CD14-positive monocyte (primary cell): Measurements from ENCODE around the gene PCAT6. TPM values are rescaled to one million over a fixed set of nuclear protein-coding genes. Genes with fewer than 3 reads are reported as not detected.

Source experiments
- DNase-seq, 3 donors: peaks; one replicate each; pipeline ENCODE4 v3.0.0-alpha.2; 2011 to 2022
- H2AFZ ChIP-seq: 2 replicates; pipeline ENCODE4 v1.6.0; 2012; ENCODE audit warnings: mild to moderate bottlenecking, low read depth, low read length, inconsistent platforms; ENCODE audit not compliant: insufficient read depth, poor library complexity, severe bottlenecking
- H3K27ac ChIP-seq, 2 donors: 1 replicate in 1 of 2; 2 replicates in 1 of 2; pipeline ENCODE4 v1.5.1; 2012 to 2013; ENCODE audit warnings: low read length in 2 of 2, control low read depth in 1 of 2, inconsistent platforms in 1 of 2, low read depth in 1 of 2, mild to moderate bottlenecking in 1 of 2
- H3K27me3 ChIP-seq, 2 donors: one replicate each; pipeline versions ENCODE4 v1.6.0 to v1.6.1; 2011 to 2013; ENCODE audit warnings: low read length in 2 of 2; ENCODE audit not compliant: control insufficient read depth in 2 of 2, insufficient read depth in 2 of 2
- H3K36me3 ChIP-seq, 2 donors: replicated peaks in 1 of 2; 1 replicate in 1 of 2; 2 replicates in 1 of 2; pipeline versions ENCODE4 v1.5.1 to v1.6.1; 2012 to 2013; ENCODE audit warnings: low read length in 2 of 2, control low read depth in 1 of 2, inconsistent platforms in 1 of 2, mild to moderate bottlenecking in 1 of 2; ENCODE audit not compliant: insufficient read depth in 2 of 2, control insufficient read depth in 1 of 2
- H3K4me1 ChIP-seq, 2 donors: 1 replicate in 1 of 2; 2 replicates in 1 of 2; pipeline versions ENCODE4 v1.5.1 to v1.6.1; 2012 to 2013; ENCODE audit warnings: low read length in 2 of 2, control low read depth in 1 of 2, inconsistent platforms in 1 of 2, mild to moderate bottlenecking in 1 of 2, moderate library complexity in 1 of 2; ENCODE audit not compliant: insufficient read depth in 2 of 2, control insufficient read depth in 1 of 2
- H3K4me2 ChIP-seq: replicated peaks from 2 replicates; pipeline ENCODE3; 2012; ENCODE audit warnings: low read length, moderate library complexity, mild to moderate bottlenecking; ENCODE audit not compliant: poor library complexity, severe bottlenecking; ENCODE audit errors: extremely low read depth
- H3K4me3 ChIP-seq, 3 experiments: fragments of 200-600 bp in 1 of 3; sonication (generic) in 1 of 3; replicated peaks in 1 of 3; 1 replicate in 2 of 3; 2 replicates in 1 of 3; pipeline ENCODE4 v1.5.1; 2011 to 2013; ENCODE audit warnings: low read length in 3 of 3, mild to moderate bottlenecking in 3 of 3, control low read depth in 2 of 3, low read depth in 2 of 3, inconsistent platforms in 1 of 3, moderate library complexity in 1 of 3
- H3K79me2 ChIP-seq: 2 replicates; pipeline ENCODE4 v1.6.0; 2012; ENCODE audit warnings: mild to moderate bottlenecking, control low read depth, inconsistent platforms, low read length, moderate library complexity; ENCODE audit not compliant: insufficient read depth
- H3K9ac ChIP-seq: 2 replicates; pipeline ENCODE4 v1.6.0; 2017; ENCODE audit warnings: low read length, mild to moderate bottlenecking; ENCODE audit not compliant: insufficient read depth, poor library complexity, severe bottlenecking
- H3K9me3 ChIP-seq, 2 donors: replicated peaks in 1 of 2; 1 replicate in 1 of 2; 2 replicates in 1 of 2; pipeline versions ENCODE4 v1.5.1 to v1.6.1; 2012 to 2013; ENCODE audit warnings: low read length in 2 of 2, control low read depth in 1 of 2; ENCODE audit not compliant: control insufficient read depth in 1 of 2, insufficient read depth in 1 of 2
- H4K20me1 ChIP-seq: 2 replicates; pipeline ENCODE4 v1.6.0; 2012; ENCODE audit warnings: mild to moderate bottlenecking, low read length, control low read depth, moderate library complexity; ENCODE audit not compliant: insufficient read depth
- H3K27ac Mint-ChIP-seq, 7 donors: one replicate each; pipeline ENCODE4 v1.8.0; 2020; ENCODE audit warnings: mild to moderate bottlenecking in 7 of 7, mixed read lengths in 7 of 7, moderate library complexity in 6 of 7, inconsistent platforms in 2 of 7
- H3K27me3 Mint-ChIP-seq, 3 donors: one replicate each; pipeline ENCODE4 v1.8.0; 2021 to 2022; ENCODE audit warnings: low read depth in 3 of 3, mild to moderate bottlenecking in 3 of 3, mixed read lengths in 3 of 3, moderate library complexity in 3 of 3, inconsistent platforms in 1 of 3
- H3K36me3 Mint-ChIP-seq, 2 donors: one replicate each; pipeline ENCODE4 v1.8.0; 2020; ENCODE audit warnings: mixed read lengths in 2 of 2, inconsistent platforms in 1 of 2, mild to moderate bottlenecking in 1 of 2
- H3K4me1 Mint-ChIP-seq: one replicate; pipeline ENCODE4 v1.8.0; 2020; ENCODE audit warnings: mild to moderate bottlenecking, mixed read lengths
- H3K4me3 Mint-ChIP-seq, 2 donors: one replicate each; pipeline ENCODE4 v1.8.0; 2020; ENCODE audit warnings: mild to moderate bottlenecking in 2 of 2, mixed read lengths in 2 of 2, moderate library complexity in 1 of 2
- H3K9me3 Mint-ChIP-seq, 7 donors: one replicate each; pipeline ENCODE4 v1.8.0; 2020 to 2022; ENCODE audit warnings: mixed read lengths in 7 of 7, mild to moderate bottlenecking in 6 of 7, moderate library complexity in 6 of 7, inconsistent platforms in 2 of 7
- WGBS: methylation state at CpG from one replicate; pipeline ENCODE4 v1.1.5; 2013; ENCODE audit warnings: missing lambda C conversion rate; ENCODE audit not compliant: insufficient coverage; 5-methylcytosine and 5-hydroxymethylcytosine counted together
- intact Hi-C, 2 donors: fragments of 100-400 bp; cut with micrococcal nuclease; formaldehyde crosslinking; loops; one replicate each; pipeline versions ENCODE4 v1.15.0 to v1.15.1; 2023
- polyA plus RNA-seq, 3 donors: library from polyadenylated mRNA; depleted of rRNA in 1 of 3; unstranded in 2 of 3; stranded (reverse) in 1 of 3; fragments of 300-500 nt in 2 of 3; fragments of >200 nt in 1 of 3; fragmentation: Illumina TruSeq in 2 of 3; gene quantifications; 1 replicate in 2 of 3; 2 replicates in 1 of 3; pipeline ENCODE4 v1.2.3, GENCODE V29; 2012 to 2021
- TF ChIP-seq, protein P1 (sequence below): fragments of 200-600 bp; IDR thresholded peaks from one replicate; pipeline ENCODE4 v1.8.0; 2022; ENCODE audit warnings: antibody characterized with exemption, mild to moderate bottlenecking

PCAT6 gene
- polyA plus RNA-seq, 3 donors = 1.0 TPM; not detected in 2

DNA sequence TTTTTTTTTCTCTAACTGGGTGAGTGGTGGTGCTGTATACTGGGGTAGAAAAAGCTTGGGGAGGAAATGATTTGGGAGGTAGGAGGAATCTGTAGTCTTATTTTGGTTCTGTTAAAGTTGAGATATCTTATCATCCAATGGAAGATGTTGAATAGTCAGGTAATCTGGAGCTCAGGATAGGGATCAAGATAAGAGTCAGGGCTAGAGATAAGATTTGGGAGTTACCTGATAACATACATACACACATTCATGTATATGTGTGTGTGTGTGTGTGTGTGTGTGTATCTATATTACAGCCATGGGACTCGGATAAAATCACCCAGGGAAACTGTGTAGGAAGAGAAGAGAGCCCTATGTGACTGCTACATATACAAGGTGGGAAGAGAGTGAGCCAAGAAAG lies 8.1 kb downstream of the PCAT6 start:
- peaks cover 0 to 2% (median 0%) of the 10 kb centered on the region in 7 donors for H3K9me3 Mint-ChIP-seq
- no peaks in the 10 kb centered on the region for H3K4me1 ChIP-seq

GRCh38 chr1:202821467-202821866 lies 10.7 kb downstream of the PCAT6 start:
- peaks cover 0 to 2% (median 0%) of the 10 kb centered on the region in 7 donors for H3K9me3 Mint-ChIP-seq
- H3K4me2 ChIP-seq = no peak overlapping the region

More for the DNA sequence above, 8.1 kb downstream of the PCAT6 start:
- TF ChIP-seq, protein P1, sequence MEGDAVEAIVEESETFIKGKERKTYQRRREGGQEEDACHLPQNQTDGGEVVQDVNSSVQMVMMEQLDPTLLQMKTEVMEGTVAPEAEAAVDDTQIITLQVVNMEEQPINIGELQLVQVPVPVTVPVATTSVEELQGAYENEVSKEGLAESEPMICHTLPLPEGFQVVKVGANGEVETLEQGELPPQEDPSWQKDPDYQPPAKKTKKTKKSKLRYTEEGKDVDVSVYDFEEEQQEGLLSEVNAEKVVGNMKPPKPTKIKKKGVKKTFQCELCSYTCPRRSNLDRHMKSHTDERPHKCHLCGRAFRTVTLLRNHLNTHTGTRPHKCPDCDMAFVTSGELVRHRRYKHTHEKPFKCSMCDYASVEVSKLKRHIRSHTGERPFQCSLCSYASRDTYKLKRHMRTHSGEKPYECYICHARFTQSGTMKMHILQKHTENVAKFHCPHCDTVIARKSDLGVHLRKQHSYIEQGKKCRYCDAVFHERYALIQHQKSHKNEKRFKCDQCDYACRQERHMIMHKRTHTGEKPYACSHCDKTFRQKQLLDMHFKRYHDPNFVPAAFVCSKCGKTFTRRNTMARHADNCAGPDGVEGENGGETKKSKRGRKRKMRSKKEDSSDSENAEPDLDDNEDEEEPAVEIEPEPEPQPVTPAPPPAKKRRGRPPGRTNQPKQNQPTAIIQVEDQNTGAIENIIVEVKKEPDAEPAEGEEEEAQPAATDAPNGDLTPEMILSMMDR = no peak
- intact Hi-C loops = loop anchor here in 1 of 2 donors (10.0 kb wide), 1 partner anchor 46 kb away; no protein-coding TSS in a partner anchor
- Histone ChIP-seq H3K27ac (no peak overlapping the region), H3K79me2 (no peaks in the 10 kb centered on the region), H2AFZ (no peak overlapping the region), H3K9me3 (no peaks in the 10 kb centered on the region), H3K36me3 (no peaks in the 10 kb centered on the region), H3K4me2 (no peak overlapping the region), H4K20me1 (no peaks in the 10 kb centered on the region), H3K27me3 (no peaks in the 10 kb centered on the region), H3K4me3 (no peak overlapping the region), H3K9ac (no peak overlapping the region)
- WGBS = no CpG with 5 or more reads among the region's 1 CpG
- Mint-ChIP-seq H3K36me3 (no peaks in the 10 kb centered on the region), H3K27ac (no peak overlapping the region), H3K27me3 (peaks cover 12 to 20% (median 16%) of the 10 kb centered on the region in 3 donors), H3K4me3 (no peak overlapping the region), H3K4me1 (peaks cover 7% of the 10 kb centered on the region)
- no peak for DNase-seq

More at GRCh38 chr1:202821467-202821866, 10.7 kb downstream of the PCAT6 start:
- H3K36me3 ChIP-seq = no peaks in the 10 kb centered on the region
- intact Hi-C loops = no loop called here
- no peak for DNase-seq
- TF ChIP-seq, protein P1 = no peak
- no peak overlapping the region for H3K27ac ChIP-seq
- WGBS = no CpG with 5 or more reads among the region's 2 CpGs
- no peaks in the 10 kb centered on the region for H3K79me2 ChIP-seq
- Mint-ChIP-seq H3K27me3 (peaks cover 12 to 20% (median 16%) of the 10 kb centered on the region in 3 donors), H3K4me1 (peaks cover 7% of the 10 kb centered on the region), H3K4me3 (no peak overlapping the region), H3K36me3 (no peaks in the 10 kb centered on the region), H3K27ac (no peak overlapping the region)
- H2AFZ ChIP-seq = no peak overlapping the region
- no peaks in the 10 kb centered on the region for H3K27me3 ChIP-seq
- no peak overlapping the region for H3K9ac ChIP-seq
- H4K20me1 ChIP-seq = no peaks in the 10 kb centered on the region
- no peaks in the 10 kb centered on the region for H3K4me1 ChIP-seq
- H3K4me3 ChIP-seq = no peak overlapping the region
- no peaks in the 10 kb centered on the region for H3K9me3 ChIP-seq
